Fibroblast of lung (primary cell): ENCODE data around the gene OR10H5.

Experiments used
- CTCF ChIP-seq, 2 donors: IDR thresholded peaks in 1 of 2; conservative IDR thresholded peaks in 1 of 2; 1 replicate in 1 of 2; 2 replicates in 1 of 2; pipeline ENCODE4 v1.5.1; 2011 to 2012; ENCODE audit warnings: low read length in 2 of 2, control low read depth in 1 of 2, inconsistent platforms in 1 of 2, low read depth in 1 of 2, mild to moderate bottlenecking in 1 of 2
- EZH2 ChIP-seq: IDR thresholded peaks from 2 replicates; pipeline ENCODE4 v1.5.1; 2012; ENCODE audit warnings: low read length, control low read depth, mild to moderate bottlenecking; ENCODE audit errors: missing control alignments

GRCh38 chr19:15831626-15832025 is 44.2 kb downstream of the OR10H5 start:
- TF ChIP-seq EZH2 (no peak), CTCF (conservative IDR thresholded peaks at IDR 0.05 in 1 of 2, IDR thresholded peaks at IDR 0.05 in 1 of 2; ENCODE audit: low read depth in 1 of 2, low read length in 2 of 2) (no peak)
